ENCODE measurements around the gene ACBD7. TPM values are rescaled to one million over a fixed set of nuclear protein-coding genes. Genes with fewer than 3 reads are reported as not detected.

ACBD7 gene
- total RNA-seq, 1 donor from 2014 or later = 2.1 TPM

DNA sequence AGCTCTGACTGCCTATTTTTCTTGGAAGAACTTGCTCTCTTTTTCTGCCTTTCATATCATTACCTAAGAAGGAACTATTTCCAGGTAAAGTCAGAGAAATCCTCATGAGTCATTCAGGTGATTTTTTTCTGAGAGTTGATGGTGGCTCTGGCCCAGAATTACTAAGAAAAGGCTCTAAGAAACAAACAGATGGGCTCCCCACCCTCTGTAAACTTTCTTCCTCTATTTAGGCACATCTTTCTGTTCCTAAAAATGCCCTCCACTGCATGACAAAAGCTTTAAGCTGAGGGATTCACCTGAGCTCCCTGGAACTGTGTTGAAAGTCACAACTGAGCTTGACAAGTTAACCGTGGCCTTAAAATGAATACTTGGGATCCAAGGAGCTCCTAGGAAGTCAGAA lies 43.2 kb downstream of the ACBD7 start:
- Mint-ChIP-seq H3K9me3 (peaks cover 4% of the 10 kb centered on the region), H3K36me3 (no peaks in the 10 kb centered on the region), H3K4me3 (no peak overlapping the region), H3K4me1 (peaks cover 12% of the 10 kb centered on the region), H3K27me3 (ENCODE audit: low read depth) (no peaks in the 10 kb centered on the region), H3K27ac (peak overlapping the region; percentile 28)
- DNase-seq (ENCODE audit: low spot score in 2 of 2, unreplicated experiment in 2 of 2) = no peak
- TF ChIP-seq, protein P1, sequence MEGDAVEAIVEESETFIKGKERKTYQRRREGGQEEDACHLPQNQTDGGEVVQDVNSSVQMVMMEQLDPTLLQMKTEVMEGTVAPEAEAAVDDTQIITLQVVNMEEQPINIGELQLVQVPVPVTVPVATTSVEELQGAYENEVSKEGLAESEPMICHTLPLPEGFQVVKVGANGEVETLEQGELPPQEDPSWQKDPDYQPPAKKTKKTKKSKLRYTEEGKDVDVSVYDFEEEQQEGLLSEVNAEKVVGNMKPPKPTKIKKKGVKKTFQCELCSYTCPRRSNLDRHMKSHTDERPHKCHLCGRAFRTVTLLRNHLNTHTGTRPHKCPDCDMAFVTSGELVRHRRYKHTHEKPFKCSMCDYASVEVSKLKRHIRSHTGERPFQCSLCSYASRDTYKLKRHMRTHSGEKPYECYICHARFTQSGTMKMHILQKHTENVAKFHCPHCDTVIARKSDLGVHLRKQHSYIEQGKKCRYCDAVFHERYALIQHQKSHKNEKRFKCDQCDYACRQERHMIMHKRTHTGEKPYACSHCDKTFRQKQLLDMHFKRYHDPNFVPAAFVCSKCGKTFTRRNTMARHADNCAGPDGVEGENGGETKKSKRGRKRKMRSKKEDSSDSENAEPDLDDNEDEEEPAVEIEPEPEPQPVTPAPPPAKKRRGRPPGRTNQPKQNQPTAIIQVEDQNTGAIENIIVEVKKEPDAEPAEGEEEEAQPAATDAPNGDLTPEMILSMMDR (IDR thresholded peaks at IDR 0.05; ENCODE audit: unreplicated experiment) = no peak

DNA sequence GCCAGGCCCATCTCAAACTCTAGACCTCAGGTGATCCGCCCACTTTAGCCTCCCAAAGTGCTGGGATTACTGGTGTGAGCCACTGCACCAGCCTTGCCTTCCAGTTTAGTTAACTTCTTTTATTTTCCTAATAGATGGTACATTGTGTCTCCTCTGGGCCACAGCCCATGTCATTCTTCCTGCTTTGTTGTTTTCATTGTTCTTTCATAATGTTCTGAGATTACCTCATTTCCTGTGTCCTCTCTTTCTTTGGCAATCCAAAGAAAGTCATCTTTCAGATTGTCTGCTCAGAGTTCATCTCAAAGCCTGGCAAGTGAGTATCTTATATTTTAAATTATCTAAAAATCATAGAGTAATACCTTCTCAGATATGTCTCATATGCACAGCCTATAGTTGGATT lies 44.9 kb downstream of the ACBD7 start, which contains the start of gene OLAH:
TSS of gene OLAH (plus strand) at position 270 of the 400 bp plus-strand sequence. CDS start 3,346 bp downstream, outside the sequence.
- Mint-ChIP-seq H3K4me1 (peaks cover 12% of the 10 kb centered on the region), H3K36me3 (no peaks in the 10 kb centered on the region), H3K4me3 (no peak within 1 kb of the TSS), H3K27me3 (ENCODE audit: low read depth) (no peaks in the 10 kb centered on the region), H3K9me3 (peaks cover 4% of the 10 kb centered on the region), H3K27ac (peak within 1 kb of the TSS; percentile 27)
- TF ChIP-seq, protein P1 (IDR thresholded peaks at IDR 0.05; ENCODE audit: unreplicated experiment) = no peak
- no peak for DNase-seq (ENCODE audit: low spot score in 2 of 2, unreplicated experiment in 2 of 2)

DNA sequence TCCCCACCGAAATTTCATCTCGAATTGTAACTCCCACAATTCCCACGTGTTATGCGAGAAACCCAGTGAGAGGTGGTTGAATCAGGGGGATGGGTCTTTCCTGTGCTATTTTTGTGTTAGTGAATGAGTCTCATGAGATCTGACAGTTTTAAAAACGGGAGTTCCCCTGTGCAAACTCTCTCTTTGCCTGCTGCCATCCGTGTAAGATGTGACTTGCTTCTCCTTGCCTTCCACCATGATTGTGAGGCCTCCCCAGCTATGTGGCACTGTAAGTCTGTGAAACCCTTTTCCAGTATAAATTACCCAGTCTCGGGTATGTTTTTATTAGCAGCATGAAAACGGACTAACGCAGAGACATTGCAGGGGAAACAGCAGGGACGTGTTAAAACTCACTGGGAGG lies 50.2 kb downstream of the ACBD7 start:
- TF ChIP-seq, protein P1 (IDR thresholded peaks at IDR 0.05; ENCODE audit: unreplicated experiment) = no peak
- H3K36me3 Mint-ChIP-seq = no peaks in the 10 kb centered on the region
- no peak overlapping the region for H3K27ac Mint-ChIP-seq
- H3K4me1 Mint-ChIP-seq = no peaks in the 10 kb centered on the region
- DNase-seq (ENCODE audit: low spot score in 2 of 2, unreplicated experiment in 2 of 2) = no peak
- H3K27me3 Mint-ChIP-seq (ENCODE audit: low read depth) = no peaks in the 10 kb centered on the region
- H3K9me3 Mint-ChIP-seq = peaks cover 9% of the 10 kb centered on the region
- no peak overlapping the region for H3K4me3 Mint-ChIP-seq

DNA sequence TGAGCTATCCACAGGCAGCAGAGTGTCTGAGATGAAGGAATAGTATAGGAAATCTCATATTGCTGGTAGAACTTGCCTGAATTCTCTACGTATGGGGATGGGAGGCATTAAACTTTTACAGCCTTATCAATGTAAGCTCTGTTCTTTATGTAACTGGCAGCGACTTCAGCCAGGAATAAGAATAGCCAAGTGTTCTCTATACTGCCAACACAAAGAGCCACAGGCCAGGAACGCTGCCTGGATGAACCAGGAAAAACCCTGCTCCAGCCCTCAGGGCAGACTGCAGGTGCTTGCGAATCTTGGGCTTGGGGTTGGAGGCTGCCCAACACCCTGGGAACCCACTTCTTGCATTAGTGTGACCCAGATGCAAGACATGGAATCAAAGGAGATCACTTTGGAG lies 50.9 kb downstream of the ACBD7 start:
- H3K9me3 Mint-ChIP-seq = peaks cover 9% of the 10 kb centered on the region
- no peak overlapping the region for H3K4me3 Mint-ChIP-seq
- H3K36me3 Mint-ChIP-seq = no peaks in the 10 kb centered on the region
- H3K27me3 Mint-ChIP-seq (ENCODE audit: low read depth) = no peaks in the 10 kb centered on the region
- H3K27ac Mint-ChIP-seq = no peak overlapping the region
- TF ChIP-seq, protein P1 (IDR thresholded peaks at IDR 0.05; ENCODE audit: unreplicated experiment) = no peak
- no peak for DNase-seq (ENCODE audit: low spot score in 2 of 2, unreplicated experiment in 2 of 2)
- H3K4me1 Mint-ChIP-seq = no peaks in the 10 kb centered on the region

DNA sequence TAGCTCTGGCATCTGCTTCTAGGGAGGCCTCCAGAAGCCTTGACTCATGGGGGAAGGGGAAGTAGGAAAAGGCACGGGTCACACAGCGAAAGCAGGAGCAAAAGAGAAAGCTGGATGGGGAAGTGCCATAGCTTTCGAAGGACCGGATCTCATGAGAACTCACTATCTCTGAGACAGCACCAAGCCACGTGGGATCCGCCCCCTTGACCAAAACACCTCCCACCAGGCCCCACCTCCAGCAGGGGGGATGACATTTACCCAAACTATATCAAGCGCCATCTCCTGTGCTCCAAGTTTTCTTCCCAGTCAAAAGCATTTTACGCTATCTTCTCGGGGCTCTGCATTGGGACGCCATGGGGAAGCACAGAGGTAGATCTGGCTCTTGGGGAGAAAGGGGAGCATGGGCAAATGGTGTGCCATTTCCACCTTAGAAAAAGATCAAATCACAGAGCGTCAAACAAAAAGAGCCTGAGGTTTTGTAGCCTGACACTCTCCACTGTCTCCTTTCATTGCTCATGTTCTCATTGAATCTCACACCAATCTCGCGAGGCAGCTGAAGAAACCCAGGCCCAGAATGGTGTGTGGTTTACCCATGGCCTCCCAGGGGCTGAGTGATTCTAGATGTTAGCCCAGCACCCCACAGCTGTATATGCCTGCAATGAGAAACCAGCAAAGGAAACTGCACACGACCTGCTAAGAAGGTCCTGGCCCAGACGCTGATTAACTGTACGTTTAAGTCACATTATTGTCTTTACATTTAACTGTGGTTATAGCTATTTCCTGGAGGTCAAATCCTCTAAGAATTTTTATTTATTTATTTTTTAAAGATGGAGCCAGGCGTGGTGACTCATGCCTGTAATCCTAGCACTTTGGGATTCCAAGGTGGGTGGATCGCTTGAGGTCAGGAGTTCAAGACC lies 52.9 kb downstream of the ACBD7 start:
- H3K4me3 Mint-ChIP-seq = no peak overlapping the region
- no peak for DNase-seq (ENCODE audit: low spot score in 2 of 2, unreplicated experiment in 2 of 2)
- H3K36me3 Mint-ChIP-seq = no peaks in the 10 kb centered on the region
- no peak overlapping the region for H3K27ac Mint-ChIP-seq
- H3K4me1 Mint-ChIP-seq = no peaks in the 10 kb centered on the region
- no peaks in the 10 kb centered on the region for H3K27me3 Mint-ChIP-seq (ENCODE audit: low read depth)
- TF ChIP-seq, protein P1 (IDR thresholded peaks at IDR 0.05; ENCODE audit: unreplicated experiment) = no peak
- peaks cover 9% of the 10 kb centered on the region for H3K9me3 Mint-ChIP-seq

Measured in mesothelial cell of epicardium (in vitro differentiated cells).